ENCODE data around the gene CLEC12A. TPM values are rescaled to one million over a fixed set of nuclear protein-coding genes. Genes with fewer than 3 reads are reported as not detected.

Gene CLEC12A
- total and polyA plus RNA-seq, 4 donors = 2.3 to 4.7 (median 3.2) TPM

- no peaks in the 10 kb centered on the region for H3K4me1 ChIP-seq (ENCODE audit: control insufficient read depth in 4 of 4, insufficient read depth in 4 of 4, low read length in 3 of 4)
- no peak overlapping the region for H3K27ac ChIP-seq (ENCODE audit: low read depth in 1 of 2, low read length in 2 of 2)
Observed at GRCh38 chr12:9977916-9978315, 6.7 kb downstream of the CLEC12A start.

GRCh38 chr12:9980126-9980525, 8.9 kb downstream of the CLEC12A start:
- 81% methylated on average over 3 of the region's 3 CpGs for WGBS
- H3K36me3 ChIP-seq (ENCODE audit: control insufficient read depth in 4 of 4, insufficient read depth in 3 of 4, low read depth in 1 of 4, low read length in 3 of 4) = no peaks in the 10 kb centered on the region
- no peak overlapping the region for H3K9ac ChIP-seq (ENCODE audit: low read depth in 1 of 2, low read length in 2 of 2)
- H3K4me1 ChIP-seq (ENCODE audit: control insufficient read depth in 4 of 4, insufficient read depth in 4 of 4, low read length in 3 of 4) = no peaks in the 10 kb centered on the region
- no peak overlapping the region for H3K4me3 ChIP-seq (ENCODE audit: low read depth in 1 of 3, low read length in 3 of 3)
- H3K9me3 ChIP-seq (ENCODE audit: control insufficient read depth in 4 of 4, low read length in 3 of 4) = no peaks in the 10 kb centered on the region
- H3K27ac ChIP-seq (ENCODE audit: low read depth in 1 of 2, low read length in 2 of 2) = no peak overlapping the region
- H3K27me3 ChIP-seq (ENCODE audit: control insufficient read depth in 4 of 4, insufficient read depth in 4 of 4, low read length in 3 of 4) = peaks cover 0 to 3% (median 0%) of the 10 kb centered on the region in 4 donors
- no peak for DNase-seq (ENCODE audit: low spot score)
- TF ChIP-seq GABPA (IDR thresholded peaks at IDR 0.05 in 1 of 2, conservative IDR thresholded peaks at IDR 0.05 in 1 of 2) = no peak

More at GRCh38 chr12:9977916-9978315, 6.7 kb downstream of the CLEC12A start:
- DNase-seq (ENCODE audit: low spot score) = no peak
- no peaks in the 10 kb centered on the region for H3K36me3 ChIP-seq (ENCODE audit: control insufficient read depth in 4 of 4, insufficient read depth in 3 of 4, low read depth in 1 of 4, low read length in 3 of 4)
- no peak overlapping the region for H3K9ac ChIP-seq (ENCODE audit: low read depth in 1 of 2, low read length in 2 of 2)
- no peak overlapping the region for H3K4me3 ChIP-seq (ENCODE audit: low read depth in 1 of 3, low read length in 3 of 3)
- peaks cover 0 to 7% (median 0%) of the 10 kb centered on the region in 4 donors for H3K27me3 ChIP-seq (ENCODE audit: control insufficient read depth in 4 of 4, insufficient read depth in 4 of 4, low read length in 3 of 4)
- no peaks in the 10 kb centered on the region for H3K9me3 ChIP-seq (ENCODE audit: control insufficient read depth in 4 of 4, low read length in 3 of 4)
- no peak for TF ChIP-seq ZBTB33 (IDR thresholded peaks at IDR 0.05)
- no peak for TF ChIP-seq GABPA (IDR thresholded peaks at IDR 0.05 in 1 of 2, conservative IDR thresholded peaks at IDR 0.05 in 1 of 2)
- TF ChIP-seq CTCF (IDR thresholded peaks at IDR 0.05; ENCODE audit: low read depth, low read length, missing input control) = no peak
- no peak for TF ChIP-seq NR2F2 (IDR thresholded peaks at IDR 0.05)
- no peak for TF ChIP-seq JUND (IDR thresholded peaks at IDR 0.05)
- TF ChIP-seq TAF1 (conservative IDR thresholded peaks at IDR 0.05) = no peak
- no peak for TF ChIP-seq FOXA2 (IDR thresholded peaks at IDR 0.05)
- no peak for TF ChIP-seq SP1 (IDR thresholded peaks at IDR 0.05)
- TF ChIP-seq RAD21 (IDR thresholded peaks at IDR 0.05) = no peak
- no peak for TF ChIP-seq EGR1 (IDR thresholded peaks at IDR 0.05; ENCODE audit: low read depth in 2 of 2)
- no peak for TF ChIP-seq ATF3 (IDR thresholded peaks at IDR 0.05)
- no peak for TF ChIP-seq MAX (IDR thresholded peaks at IDR 0.05)
- no peak for TF ChIP-seq YY1 (IDR thresholded peaks at IDR 0.05)
- no peak for TF ChIP-seq FOXA1 (IDR thresholded peaks at IDR 0.05)

- no peak overlapping the region for H3K27ac ChIP-seq (ENCODE audit: low read depth in 1 of 2, low read length in 2 of 2)
- no peaks in the 10 kb centered on the region for H3K9me3 ChIP-seq (ENCODE audit: control insufficient read depth in 4 of 4, low read length in 3 of 4)
- no peaks in the 10 kb centered on the region for H3K4me1 ChIP-seq (ENCODE audit: control insufficient read depth in 4 of 4, insufficient read depth in 4 of 4, low read length in 3 of 4)
- no peak overlapping the region for H3K9ac ChIP-seq (ENCODE audit: low read depth in 1 of 2, low read length in 2 of 2)
- H3K27me3 ChIP-seq (ENCODE audit: control insufficient read depth in 4 of 4, insufficient read depth in 4 of 4, low read length in 3 of 4) = peaks cover 0 to 6% (median 2%) of the 10 kb centered on the region in 4 donors
- no peak for DNase-seq (ENCODE audit: low spot score)
- TF ChIP-seq ATF3 (IDR thresholded peaks at IDR 0.05) (no peak), NR2F2 (IDR thresholded peaks at IDR 0.05) (no peak), MAX (IDR thresholded peaks at IDR 0.05) (no peak), JUND (IDR thresholded peaks at IDR 0.05) (no peak), YY1 (IDR thresholded peaks at IDR 0.05) (no peak), SP1 (IDR thresholded peaks at IDR 0.05) (no peak)
- H3K36me3 ChIP-seq (ENCODE audit: control insufficient read depth in 4 of 4, insufficient read depth in 3 of 4, low read depth in 1 of 4, low read length in 3 of 4) = no peaks in the 10 kb centered on the region
- 71% methylated on average over 3 of the region's 3 CpGs for WGBS
- no peak overlapping the region for H3K4me3 ChIP-seq (ENCODE audit: low read depth in 1 of 3, low read length in 3 of 3)
Observed at GRCh38 chr12:9991876-9992275, 20.7 kb downstream of the CLEC12A start.

Measured in liver (tissue), 9 donors.